Heart right ventricle (tissue), 16 donors: ENCODE data around the gene MIB1. TPM values are rescaled to one million over a fixed set of nuclear protein-coding genes. Genes with fewer than 3 reads are reported as not detected.

Source experiments
- ATAC-seq, 8 donors: fragments of 200-7000 bp; cut with Tn5 transposase; one replicate each; pipeline ENCODE4 v1.9.1; 2020; ENCODE audit warnings: mild to moderate bottlenecking in 8 of 8, moderate library complexity in 8 of 8, moderate number of reproducible peaks in 1 of 8
- DNase-seq, 2 donors: peaks; one replicate each; pipeline ENCODE4 v3.0.0-alpha.2; 2020
- H3K27ac ChIP-seq, 10 donors: fragments of 200-600 bp; sonication (generic) in 2 of 10; one replicate each; pipeline versions ENCODE4 v1.5.0 to v1.8.0; 2020 to 2022; ENCODE audit warnings: mild to moderate bottlenecking in 3 of 10
- H3K27me3 ChIP-seq, 7 donors: fragments of 200-600 bp; one replicate each; pipeline ENCODE4 v1.8.0; 2021 to 2022; ENCODE audit warnings: mild to moderate bottlenecking in 2 of 7
- H3K36me3 ChIP-seq, 9 donors: fragments of 200-600 bp; sonication (generic) in 1 of 9; one replicate each; pipeline versions ENCODE4 v1.5.0 to v1.8.0; 2020 to 2022; ENCODE audit warnings: mild to moderate bottlenecking in 2 of 9
- H3K4me1 ChIP-seq, 9 donors: fragments of 200-600 bp; sonication (generic) in 1 of 9; one replicate each; pipeline versions ENCODE4 v1.5.0 to v1.8.0; 2020 to 2022; ENCODE audit warnings: mild to moderate bottlenecking in 4 of 9
- H3K4me3 ChIP-seq, 10 donors: fragments of 200-600 bp; sonication (generic) in 2 of 10; one replicate each; pipeline versions ENCODE4 v1.5.0 to v1.8.0; 2020 to 2022; ENCODE audit warnings: mild to moderate bottlenecking in 7 of 10, moderate library complexity in 2 of 10
- H3K9me3 ChIP-seq, 11 donors: fragments of 200-600 bp in 10 of 11; sonication (generic) in 2 of 11; one replicate each; pipeline versions ENCODE4 v1.5.0 to v1.8.0; 2013 to 2022; ENCODE audit warnings: mild to moderate bottlenecking in 2 of 11, control low read depth in 1 of 11, moderate library complexity in 1 of 11
- CTCF ChIP-seq, 9 donors: fragments of 200-600 bp; sonication (generic) in 2 of 9; IDR thresholded peaks; one replicate each; pipeline versions ENCODE4 v1.5.0 to v1.8.0; 2021 to 2022; ENCODE audit warnings: antibody characterized with exemption in 9 of 9, mild to moderate bottlenecking in 5 of 9, moderate library complexity in 1 of 9
- WGBS, 2 donors: extraction: QIAGEN DNeasy Blood & Tissue Kit; methylation state at CpG; one replicate each; pipeline ENCODE4 v1.1.7; 2013; ENCODE audit warnings: inconsistent platforms in 1 of 2; 5-methylcytosine and 5-hydroxymethylcytosine counted together
- intact Hi-C, 10 donors: fragments of 100-400 bp; cut with DNase I; formaldehyde crosslinking; loops; one replicate each; pipeline versions ENCODE4 v1.11.1 to v1.14.2; 2022
- polyA plus RNA-seq, 2 donors: library from polyadenylated mRNA; stranded (reverse); fragments of 200-250 nt; gene quantifications; one replicate each; pipeline ENCODE4 v1.2.3, GENCODE V29; 2013
- total RNA-seq, 10 donors: library from RNA; stranded (reverse); fragmentation: NEBNext Ultra II Directional in 3 of 10; extraction: Animal tissue kit (Norgen Biotek cat#: 25700) in 3 of 10; gene quantifications; one replicate each; pipeline versions ENCODE4 v1.2.1 to v1.2.4, GENCODE V29; 2021 to 2023
- donor health status: Arrhythmogenic right ventricular cardiomyopathy.
- donor health status: ischemic (EF 13 %, LVEDD 7.1; RV severe dilation, severe dysfunction).
- donor health status: healthy with polysubstance abuse.
- donor health status: DM: no; HTN: yes; CAD: no.
- donor health status: DM: no; HTN: no; CAD: no.
- donor health status: ischemic (EF 25% LVEDD 6.9; RV normal size, moderate dysfunction).
- donor health status: ischemic (EF 25% LVEDD 5.7; RV mildly dilated, moderate dysfunction).
- donor health status: healthy.
- donor health status: DM: yes; HTN: yes; CAD: no.
- donor health status: Ischemic cardiomyopathy.
- donor health status: ischemic (EF 35%, LVEDD 5.7; RV mildly dilated, moderate dysfunction).
- donor health status: nonischemic (EF 11% LVEDD 7.7; RV severe dilation, severe dysfunction).
- donor health status: DM: yes; HTN: yes; CAD: no.
- donor health status: PGD.
- donor health status: ischemic (EF 29% LVEDD 5.4; RV normal size, mild dysfunction).
- donor health status: nonischemic (EF 23%, LVEDD 6.1; RV moderate dilation, normal function).

The MIB1 gene
- total and polyA plus RNA-seq, 12 donors = 3.7 to 32.2 (median 25.0) TPM

GRCh38 chr18:21918693-21919092 lies 178.1 kb downstream of the MIB1 start:
- WGBS, 2 donors = 79 to 86% methylated on average over 1 of the region's 1 CpG
- no peak for TF ChIP-seq CTCF (IDR thresholded peaks at IDR 0.05)
- intact Hi-C loops = loop anchor here in 9 of 10 donors (5.0 to 10.0 kb wide), 6 partner anchors 239 to 786 kb away; partner anchors contain the start of gene GATA6 (in 3 of the 9)

More at GRCh38 chr18:21918693-21919092, 178.1 kb downstream of the MIB1 start:
- no peaks in the 10 kb centered on the region for H3K27me3 ChIP-seq
- H3K27ac ChIP-seq = no peak overlapping the region
- H3K9me3 ChIP-seq = peaks cover 0 to 27% (median 10%) of the 10 kb centered on the region in 11 donors
- ATAC-seq (no peak), DNase-seq (no peak)
- H3K4me3 ChIP-seq = no peak overlapping the region
- H3K4me1 ChIP-seq = no peaks in the 10 kb centered on the region
- H3K36me3 ChIP-seq = no peaks in the 10 kb centered on the region

Other genes starting within 250 kb of the MIB1 start
- 10 to 100 TPM in 4 of 10 donors, 1 to 10 TPM in 6; 8.7 to 12.9 (median 9.9) TPM for gene ESCO1, start 140.1 kb upstream of the MIB1 start, total RNA-seq
- gene ESCO1, start 140.1 kb upstream of the MIB1 start, polyA plus RNA-seq = 10 to 100 TPM in 1 of 2 donors, 1 to 10 TPM in 1; 5.5 to 11.4 TPM
- 10 to 100 TPM; 13.8 to 36.3 (median 19.1) TPM for gene SNRPD1, start 128.5 kb upstream of the MIB1 start, total RNA-seq
- 10 to 100 TPM; 11.1 to 16.6 TPM for gene SNRPD1, start 128.5 kb upstream of the MIB1 start, polyA plus RNA-seq
- 1 to 10 TPM; 2.2 to 7.7 (median 3.7) TPM for gene ABHD3, start 36.0 kb upstream of the MIB1 start, total RNA-seq
- gene ABHD3, start 36.0 kb upstream of the MIB1 start, polyA plus RNA-seq = 10 to 100 TPM in 1 of 2 donors, 1 to 10 TPM in 1; 8.6 to 28.2 TPM